ENCODE results near the gene FAM229B.

The FAM229B gene

GRCh38 chr6:112144145-112144926 is 56.9 kb downstream of the FAM229B start:
- DNase-seq, result peak; percentile 83

GRCh38 chr6:112145080-112145573 is 57.7 kb downstream of the FAM229B start:
- DNase-seq, result no peak

- DNase-seq, result no peak
Observed at GRCh38 chr6:112148103-112148502, 60.7 kb downstream of the FAM229B start.

- DNase-seq, result no peak
Observed at GRCh38 chr6:112149236-112149635, 61.8 kb downstream of the FAM229B start.

GRCh38 chr6:112149719-112150263 is 62.4 kb downstream of the FAM229B start:
- DNase-seq, result peak; percentile 86

- DNase-seq, result peak; percentile 25
Observed at GRCh38 chr6:112150363-112150762, 63.0 kb downstream of the FAM229B start.
